Kidney (tissue), 14 donors: Measurements from ENCODE around the gene GLRX3. TPM values are rescaled to one million over a fixed set of nuclear protein-coding genes. Genes with fewer than 3 reads are reported as not detected.

Experiments used
- DNase-seq, 5 donors: peaks; one replicate each; pipeline ENCODE4 v3.0.0-alpha.2; 2013 to 2020
- FAIRE-seq: peaks from 2 replicates; lab custom pipeline; 2012; peaks lifted over from hg19 to GRCh38; lab: Jason Lieb, UNC
- H3K27ac ChIP-seq, 2 donors: one replicate each; pipeline ENCODE4 v1.7.0; 2013; ENCODE audit warnings: low read depth in 2 of 2, low read length in 2 of 2, inconsistent platforms in 1 of 2
- H3K27me3 ChIP-seq: one replicate; pipeline ENCODE4 v1.7.1; 2013; ENCODE audit warnings: low read length, inconsistent platforms; ENCODE audit not compliant: control insufficient read depth, insufficient read depth
- H3K36me3 ChIP-seq, 3 donors: one replicate each; pipeline versions ENCODE4 v1.7.0 to v1.7.1; 2013; ENCODE audit warnings: low read length in 3 of 3, control low read depth in 1 of 3, inconsistent platforms in 1 of 3; ENCODE audit not compliant: insufficient read depth in 3 of 3, control insufficient read depth in 2 of 3
- H3K4me1 ChIP-seq, 3 donors: one replicate each; pipeline versions ENCODE4 v1.7.0 to v1.7.1; 2013; ENCODE audit warnings: low read length in 3 of 3, inconsistent platforms in 1 of 3, low read depth in 1 of 3; ENCODE audit not compliant: control insufficient read depth in 2 of 3, insufficient read depth in 2 of 3
- H3K4me3 ChIP-seq, 3 donors: one replicate each; pipeline versions ENCODE4 v1.7.0 to v1.8.1; 2013; ENCODE audit warnings: low read length in 3 of 3, control low read depth in 1 of 3, inconsistent platforms in 1 of 3
- H3K9ac ChIP-seq, 3 donors: one replicate each; pipeline versions ENCODE4 v1.7.0 to v1.7.1; 2013; ENCODE audit warnings: low read length in 3 of 3, control low read depth in 1 of 3, inconsistent platforms in 1 of 3
- H3K9me3 ChIP-seq, 3 donors: one replicate each; pipeline versions ENCODE4 v1.7.0 to v1.7.1; 2013; ENCODE audit warnings: low read length in 3 of 3, control low read depth in 1 of 3, inconsistent platforms in 1 of 3; ENCODE audit not compliant: control insufficient read depth in 2 of 3, insufficient read depth in 1 of 3
- CTCF ChIP-seq: IDR thresholded peaks from 3 replicates; pipeline ENCODE4 v1.5.1; 2012; ENCODE audit warnings: mild to moderate bottlenecking, moderate library complexity, borderline replicate concordance; ENCODE audit not compliant: insufficient read depth; ENCODE audit errors: extremely low read depth
- intact Hi-C: fragments of 100-400 bp; cut with DNase I; formaldehyde crosslinking; loops from one replicate; pipeline ENCODE4 v1.11.1; 2022
- polyA plus RNA-seq: library from polyadenylated mRNA; stranded (reverse); fragments of 350-450 nt; fragmentation: Illumina TruSeq; extraction: RNeasy Lipid Tissue Mini Kit (QIAGEN cat#74804); gene quantifications from one replicate; pipeline ENCODE4 v1.2.3, GENCODE V29; 2014; ENCODE audit warnings: low read depth, low replicate concordance; ENCODE audit not compliant: insufficient read depth
- total RNA-seq: library from RNA; stranded (reverse); fragmentation: NEBNext Ultra II Directional; extraction: Animal tissue kit (Norgen Biotek cat#: 25700); gene quantifications from one replicate; pipeline ENCODE4 v1.2.1, GENCODE V29; 2021
- donor health status: control.
- donor health status: control.
- donor health status: control.
- donor health status: control.
- donor health status: control.
- donor health status: DM: yes; HTN: yes; CAD: no.
- donor health status: Normal renal cell carcinoma (clear cell type).

GLRX3 gene
- total and polyA plus RNA-seq, 2 donors from 2014 or later, result 52.5 to 70.4 TPM

GRCh38 chr10:130138479-130138866 is 2.3 kb downstream of the GLRX3 start:
- Histone ChIP-seq H3K36me3 (peaks cover 0 to 4% (median 3%) of the 10 kb centered on the region in 3 donors), H3K9ac (no peak overlapping the region), H3K27me3 (no peaks in the 10 kb centered on the region), H3K9me3 (no peaks in the 10 kb centered on the region), H3K4me1 (peaks cover 0 to 22% (median 8%) of the 10 kb centered on the region in 3 donors), H3K27ac (no peak overlapping the region), H3K4me3 (no peak overlapping the region)
- FAIRE-seq, result no peak
- TF ChIP-seq CTCF, result no peak
- intact Hi-C loops, result no loop called here
- no peak for DNase-seq

GRCh38 chr10:130140425-130140824 is 4.2 kb downstream of the GLRX3 start:
- no peak for TF ChIP-seq CTCF
- intact Hi-C loops, result no loop called here
- FAIRE-seq (no peak), DNase-seq (no peak)
- Histone ChIP-seq H3K27me3 (no peaks in the 10 kb centered on the region), H3K9me3 (no peaks in the 10 kb centered on the region), H3K4me3 (no peak overlapping the region), H3K4me1 (peaks cover 0 to 22% (median 8%) of the 10 kb centered on the region in 3 donors), H3K27ac (no peak overlapping the region), H3K9ac (no peak overlapping the region), H3K36me3 (peaks cover 0 to 4% (median 3%) of the 10 kb centered on the region in 3 donors)

GRCh38 chr10:130141038-130141437 is 4.8 kb downstream of the GLRX3 start:
- DNase-seq, result no peak
- no peaks in the 10 kb centered on the region for H3K9me3 ChIP-seq
- no peak overlapping the region for H3K27ac ChIP-seq
- FAIRE-seq, result no peak
- H3K27me3 ChIP-seq, result no peaks in the 10 kb centered on the region
- H3K4me1 ChIP-seq, result peaks cover 0 to 17% (median 4%) of the 10 kb centered on the region in 3 donors
- H3K36me3 ChIP-seq, result peaks cover 4 to 6% (median 4%) of the 10 kb centered on the region in 3 donors
- no peak for TF ChIP-seq CTCF
- intact Hi-C loops, result no loop called here
- no peak overlapping the region for H3K9ac ChIP-seq
- no peak overlapping the region for H3K4me3 ChIP-seq

DNA sequence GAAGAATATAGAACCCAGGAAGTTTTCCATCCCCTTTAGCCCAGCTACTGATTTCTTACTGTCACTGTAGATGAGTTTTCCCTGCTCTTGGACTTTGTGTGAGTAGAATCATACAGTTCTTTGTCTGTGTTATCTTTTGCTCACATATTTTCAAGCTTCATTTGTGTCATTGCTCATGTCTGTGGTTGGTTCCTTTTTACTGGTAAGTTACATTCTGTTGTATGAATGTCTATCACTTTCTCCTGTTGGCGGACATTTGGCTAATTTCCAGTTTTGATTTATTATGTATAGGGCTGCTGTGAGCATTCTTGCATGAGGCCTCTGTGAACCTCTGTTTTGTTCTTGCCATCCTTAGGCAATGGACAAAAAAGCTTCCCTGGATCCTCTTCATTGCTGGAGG is 5.3 kb downstream of the GLRX3 start:
- Histone ChIP-seq H3K4me1 (peaks cover 0 to 17% (median 4%) of the 10 kb centered on the region in 3 donors), H3K9ac (no peak overlapping the region), H3K27me3 (no peaks in the 10 kb centered on the region), H3K36me3 (peaks cover 6 to 10% (median 8%) of the 10 kb centered on the region in 3 donors), H3K9me3 (no peaks in the 10 kb centered on the region), H3K27ac (no peak overlapping the region), H3K4me3 (no peak overlapping the region)
- DNase-seq (no peak), FAIRE-seq (no peak)
- no peak for TF ChIP-seq CTCF
- intact Hi-C loops, result no loop called here
